ENCODE results near the gene UBA52. TPM values are rescaled to one million over a fixed set of nuclear protein-coding genes. Genes with fewer than 3 reads are reported as not detected.
A peak's percentile ranks its signal among the peaks of the same experiment; 100 is the strongest.

UBA52 gene
- total RNA-seq, 1 experiment from 2014 or later, result 1,265 TPM

- no peak overlapping the region for H2BK12ac ChIP-seq (ENCODE audit: insufficient read length, low read depth, low read length)
- Mint-ChIP-seq H3K36me3 (ENCODE audit: insufficient read depth in 1 of 3, low read depth in 3 of 3) (no peaks in the 10 kb centered on the region; a peak in 2 of 7 replicates), H3K27ac (no peak overlapping the region), H3K9me3 (peaks cover 0 to 2% of the 10 kb centered on the region in 2 experiments; a peak in 2 of 5 replicates), H3K4me1 (peaks cover 42 to 53% of the 10 kb centered on the region in 2 experiments), H3K4me3 (peak overlapping the region; percentile 64 to 88), H3K27me3 (ENCODE audit: low read depth) (peaks cover 93% of the 10 kb centered on the region)
- peak overlapping the region; percentile 16; the same call in 1 of the 2 replicates for H2BK15ac ChIP-seq (ENCODE audit: low read depth, low read length)
- no CpG with 5 or more reads among the region's 62 CpGs for WGBS (ENCODE audit: extremely low coverage, insufficient read length, low lambda C conversion rate)
- H4K5ac ChIP-seq (ENCODE audit: insufficient read length, low read depth, low read length), result no peak overlapping the region
- H3K4ac ChIP-seq (ENCODE audit: low read depth, low read length), result no peak overlapping the region
- H3K23me2 ChIP-seq (ENCODE audit: insufficient read length, low read depth, low read length, poor library complexity, severe bottlenecking), result peaks cover 27% of the 10 kb centered on the region
- no peak overlapping the region for H2BK20ac ChIP-seq (ENCODE audit: low read depth, low read length, poor library complexity, severe bottlenecking)
- no peak overlapping the region for H4K91ac ChIP-seq (ENCODE audit: insufficient read length, low read depth, low read length)
- peaks cover 70% of the 10 kb centered on the region for H3K27me3 ChIP-seq (ENCODE audit: insufficient read depth, low read length)
- no peak overlapping the region for H4K8ac ChIP-seq (replicated peaks; ENCODE audit: insufficient read length, low read depth, low read length)
- no peak overlapping the region for H2AFZ ChIP-seq (ENCODE audit: low read length)
- H3K23ac ChIP-seq (ENCODE audit: insufficient read length, low read depth, low read length), result no peak overlapping the region
- H2BK120ac ChIP-seq (ENCODE audit: low read depth, low read length, poor library complexity, severe bottlenecking), result no peak overlapping the region
- H3K4me2 ChIP-seq (ENCODE audit: insufficient read depth, insufficient read length, low read length), result peak overlapping the region; percentile 44
- TF ChIP-seq CTCF (conservative IDR thresholded peaks at IDR 0.05), result 0 out of 3 replicates have a peak, but pooled peaks have one; percentile 11
- H3K4me1 ChIP-seq (ENCODE audit: insufficient read depth, low read length), result peaks cover 17% of the 10 kb centered on the region
- no peaks in the 10 kb centered on the region for H4K20me1 ChIP-seq (ENCODE audit: control insufficient read depth, insufficient read depth, insufficient read length)
- no peak overlapping the region for H3K18ac ChIP-seq (ENCODE audit: insufficient read length, low read depth, low read length)
- H2BK5ac ChIP-seq (ENCODE audit: insufficient read length, low read length), result no peak overlapping the region
- no peaks in the 10 kb centered on the region for H3K9me3 ChIP-seq (ENCODE audit: control insufficient read depth, low read depth, low read length)
- DNase-seq, result peak; percentile 77
- H3K79me2 ChIP-seq (ENCODE audit: insufficient read depth, low read length), result no peaks in the 10 kb centered on the region
- no peak overlapping the region for H3K27ac ChIP-seq (ENCODE audit: insufficient read length, low read depth, low read length)
- H3K9ac ChIP-seq (ENCODE audit: extremely low read depth, insufficient read length, low read length), result no peak overlapping the region
- no peak overlapping the region for H3K14ac ChIP-seq (ENCODE audit: insufficient read depth, low read length)
- no peak overlapping the region for H3T11ph ChIP-seq (ENCODE audit: low read length)
- H3K79me1 ChIP-seq (ENCODE audit: insufficient read depth, low read depth, low read length, poor library complexity, severe bottlenecking), result no peaks in the 10 kb centered on the region
- no peak overlapping the region for H3K56ac ChIP-seq (ENCODE audit: insufficient read length, low read depth, low read length)
- H2AK5ac ChIP-seq (ENCODE audit: insufficient read length, low read length), result no peak overlapping the region
These were observed 39.8 kb downstream of the UBA52 start for GRCh38 chr19:18611327-18612050.

Measured in H9 (cell line).